ENCODE data around the gene ZFP92.

Gene ZFP92

GRCh38 chrX:153411988-153412574 lies 809 bp downstream of the ZFP92 start:
- peaks cover 20% of the 10 kb centered on the region for H3K4me1 Mint-ChIP-seq

DNA sequence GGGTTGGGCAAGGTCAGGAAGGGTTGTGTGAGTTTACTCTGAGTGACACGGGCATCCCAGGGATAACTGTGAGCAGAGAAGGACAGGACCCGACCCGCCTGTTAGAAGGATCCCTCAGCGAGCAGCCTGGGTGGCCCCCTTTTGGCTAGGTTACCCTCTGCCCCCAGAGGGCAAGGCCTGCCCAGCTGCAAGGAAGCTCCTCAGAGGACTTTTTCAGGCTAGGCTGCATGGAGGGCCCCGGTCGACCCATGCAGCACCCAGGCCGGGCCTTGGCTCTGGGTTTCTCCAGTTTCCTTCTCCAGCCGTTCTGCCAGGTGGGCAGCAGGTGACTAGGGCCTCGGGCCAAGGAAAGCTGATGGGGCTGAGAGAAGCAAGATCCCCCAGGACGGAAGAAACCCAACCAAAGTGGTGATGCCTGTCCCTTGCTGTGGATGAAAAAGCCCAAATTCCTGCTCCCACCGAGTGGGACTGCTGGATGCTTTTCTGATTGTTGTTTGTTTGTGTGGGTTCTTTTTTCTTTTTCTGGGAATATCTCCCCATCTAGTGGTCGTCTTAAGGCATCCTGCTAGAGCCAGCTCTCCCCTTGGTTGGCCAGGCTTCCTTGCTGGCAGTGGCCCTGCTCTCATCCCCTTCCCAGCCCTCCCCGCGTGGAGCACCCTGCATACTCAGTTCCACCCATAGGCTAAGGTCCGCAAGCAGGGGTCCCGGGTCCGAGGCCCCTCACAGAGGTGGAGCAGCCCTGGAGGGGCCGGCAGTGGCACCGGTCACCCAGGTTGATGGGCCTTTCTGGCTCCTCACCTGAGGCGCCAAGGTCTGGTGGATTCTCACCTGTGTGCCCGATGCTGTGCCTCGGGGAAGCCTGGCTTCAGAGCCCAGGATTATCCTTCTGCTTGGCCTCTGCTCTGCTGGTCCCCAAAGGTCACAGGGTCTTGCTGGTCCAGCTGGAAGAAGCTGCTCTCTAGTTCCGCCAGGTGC lies 1.8 kb downstream of the ZFP92 start:
- no peak overlapping the region for H3K27ac Mint-ChIP-seq
- peaks cover 20% of the 10 kb centered on the region for H3K4me1 Mint-ChIP-seq
- ATAC-seq (no peak), DNase-seq (no peak)
- H3K9me3 Mint-ChIP-seq, result no peaks in the 10 kb centered on the region
- peaks cover 8% of the 10 kb centered on the region for H3K27me3 Mint-ChIP-seq
- no peak overlapping the region for H3K4me3 Mint-ChIP-seq

More at GRCh38 chrX:153411988-153412574, 809 bp downstream of the ZFP92 start:
- Mint-ChIP-seq H3K27me3 (peaks cover 8% of the 10 kb centered on the region), H3K9me3 (no peaks in the 10 kb centered on the region), H3K27ac (peak overlapping the region in 1 of 2 donors; percentile 86), H3K4me3 (peak overlapping the region; percentile 78 to 84)
- DNase-seq (no peak), ATAC-seq (no peak)

DNA sequence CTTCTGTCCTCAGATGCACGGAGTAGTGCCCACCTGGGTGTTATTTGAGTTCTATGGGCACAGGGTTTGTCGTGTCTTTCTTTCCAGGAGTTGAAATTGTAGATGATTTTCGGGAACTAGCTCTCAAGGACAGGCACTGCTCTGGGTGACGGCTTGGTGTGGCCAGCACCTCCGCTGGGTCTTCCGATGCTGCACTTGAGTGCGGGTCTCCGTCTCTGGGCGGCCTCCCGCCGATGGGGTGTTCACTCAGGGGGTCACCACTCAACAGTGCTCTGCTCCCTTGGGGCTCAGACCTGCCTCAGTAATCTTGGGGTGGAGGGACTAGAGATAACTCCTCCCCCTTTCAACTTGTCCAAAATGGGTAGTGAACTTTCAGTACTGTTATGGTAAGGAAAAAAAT lies 2.5 kb downstream of the ZFP92 start:
- no peak overlapping the region for H3K4me3 Mint-ChIP-seq
- DNase-seq, result no peak
- H3K27ac Mint-ChIP-seq, result no peak overlapping the region
- H3K27me3 Mint-ChIP-seq, result peaks cover 8% of the 10 kb centered on the region
- peaks cover 20% of the 10 kb centered on the region for H3K4me1 Mint-ChIP-seq
- no peak for ATAC-seq
- H3K9me3 Mint-ChIP-seq, result no peaks in the 10 kb centered on the region

DNA sequence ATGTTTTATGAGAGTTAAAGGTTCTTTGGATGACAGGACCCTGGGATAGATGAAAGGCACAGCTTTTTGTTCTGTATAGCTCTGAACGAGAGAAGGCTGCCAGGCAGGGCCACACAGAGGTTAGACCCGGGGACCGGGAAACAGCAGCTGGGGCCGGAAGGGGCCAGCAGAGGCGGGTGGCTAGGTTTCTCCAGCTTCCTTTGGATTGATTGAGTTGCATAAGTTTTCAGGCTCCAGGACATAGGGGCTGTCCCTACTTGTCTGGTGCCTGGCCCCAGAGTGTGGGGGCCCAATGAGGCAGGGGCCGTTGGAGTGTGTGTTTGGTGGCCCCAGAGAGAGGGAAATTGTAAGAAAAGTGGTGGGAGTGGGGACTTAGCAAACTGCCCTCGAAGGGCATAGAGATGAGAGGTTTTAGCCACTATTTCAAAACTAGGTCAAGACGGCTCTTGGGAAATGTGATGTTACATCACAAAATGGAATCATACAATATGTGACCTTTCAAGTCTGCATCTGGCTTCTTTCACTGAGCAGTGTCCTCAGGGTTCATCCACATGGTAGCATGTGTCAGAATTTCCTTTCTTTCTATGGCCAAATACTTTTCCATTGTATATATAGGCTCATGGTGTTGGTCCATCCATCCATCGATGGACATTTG lies 3.7 kb downstream of the ZFP92 start:
- no peak overlapping the region for H3K27ac Mint-ChIP-seq
- peaks cover 8% of the 10 kb centered on the region for H3K27me3 Mint-ChIP-seq
- H3K9me3 Mint-ChIP-seq, result no peaks in the 10 kb centered on the region
- no peak overlapping the region for H3K4me3 Mint-ChIP-seq
- no peak for ATAC-seq
- peaks cover 20% of the 10 kb centered on the region for H3K4me1 Mint-ChIP-seq
- no peak for DNase-seq

DNA sequence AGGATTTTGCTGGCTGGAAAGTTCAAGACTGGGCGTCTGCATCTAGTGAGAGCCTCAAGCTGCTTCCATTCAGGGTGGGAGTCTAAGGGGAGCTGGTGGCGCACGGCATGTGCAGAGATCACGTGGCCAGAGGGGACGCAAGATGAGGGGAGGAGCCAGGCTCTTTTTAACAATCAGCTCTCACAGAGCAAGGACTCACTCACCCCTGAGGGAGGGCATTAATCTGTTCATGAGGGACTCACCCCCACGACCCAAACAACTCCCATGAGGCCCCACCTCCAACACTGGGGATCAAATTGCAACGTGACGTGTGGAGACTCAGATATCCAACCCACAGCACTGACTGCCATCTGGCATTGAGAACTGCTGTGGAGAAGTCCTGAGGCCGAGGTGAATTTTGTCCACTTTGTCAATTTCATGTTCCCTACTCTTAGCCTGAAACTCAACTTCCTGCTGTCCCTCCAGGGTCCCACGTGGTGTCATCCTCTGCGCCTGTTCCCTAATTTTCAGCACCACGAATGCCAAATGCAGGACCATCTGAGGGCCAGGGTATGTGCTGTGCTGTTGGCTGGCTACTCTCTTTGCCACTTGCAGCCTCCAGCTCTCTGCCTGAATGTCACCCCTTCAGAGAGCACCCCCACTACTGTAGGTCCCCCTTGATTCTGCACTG lies 5.6 kb downstream of the ZFP92 start:
- Mint-ChIP-seq H3K9me3 (no peaks in the 10 kb centered on the region), H3K27ac (no peak overlapping the region), H3K27me3 (peaks cover 6% of the 10 kb centered on the region), H3K4me1 (peaks cover 12% of the 10 kb centered on the region), H3K4me3 (no peak overlapping the region)
- no peak for DNase-seq
- ATAC-seq, result no peak

DNA sequence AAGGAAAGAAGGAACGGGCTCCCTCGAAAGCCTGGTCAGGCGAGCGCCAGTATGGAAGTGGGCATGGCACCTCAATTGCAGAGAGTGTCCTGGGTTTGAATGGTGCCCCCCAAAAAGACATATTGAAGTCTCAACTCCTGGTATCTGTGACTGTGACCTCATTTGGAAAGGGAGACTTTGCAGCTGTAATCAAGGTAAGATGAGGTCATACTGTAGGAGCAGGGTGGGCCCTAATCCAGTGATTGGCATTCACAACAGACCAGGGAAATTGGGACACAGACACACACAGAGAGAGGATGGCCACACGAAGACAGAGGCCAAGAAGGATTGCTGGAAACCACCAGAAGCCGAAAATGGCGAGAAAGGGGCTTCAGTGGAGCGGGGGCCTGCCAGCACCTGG lies 6.4 kb downstream of the ZFP92 start:
- Mint-ChIP-seq H3K9me3 (no peaks in the 10 kb centered on the region), H3K27ac (no peak overlapping the region), H3K4me1 (peaks cover 5% of the 10 kb centered on the region), H3K27me3 (no peaks in the 10 kb centered on the region), H3K4me3 (no peak overlapping the region)
- ATAC-seq, result no peak
- no peak for DNase-seq

GRCh38 chrX:153420851-153421599 lies 9.8 kb downstream of the ZFP92 start:
- no peak for ATAC-seq
- H3K9me3 Mint-ChIP-seq, result no peaks in the 10 kb centered on the region
- H3K27ac Mint-ChIP-seq, result no peak overlapping the region
- no peak for DNase-seq
- H3K4me1 Mint-ChIP-seq, result no peaks in the 10 kb centered on the region
- H3K4me3 Mint-ChIP-seq, result no peak overlapping the region
- no peaks in the 10 kb centered on the region for H3K27me3 Mint-ChIP-seq

DNA sequence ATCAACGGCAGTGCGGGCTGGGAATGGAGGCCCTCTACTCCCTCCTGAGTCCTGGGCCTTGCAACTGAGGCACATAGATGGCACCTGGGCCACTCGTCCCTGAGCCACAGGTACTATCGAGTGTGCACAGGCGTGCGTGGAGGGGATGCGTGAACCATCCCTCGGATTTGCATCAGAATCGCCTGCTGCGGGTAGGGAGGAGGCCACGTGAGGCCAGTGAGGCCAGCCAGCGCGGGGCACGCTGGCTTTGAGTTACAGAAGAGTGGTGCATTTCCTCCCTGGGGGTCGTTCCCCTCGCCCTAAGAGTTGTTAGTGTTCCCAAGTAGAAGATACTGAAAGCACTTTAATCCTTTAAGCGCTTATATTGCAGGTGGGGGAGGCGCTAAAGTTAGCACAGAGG lies 10.6 kb downstream of the ZFP92 start:
- Mint-ChIP-seq H3K27me3 (no peaks in the 10 kb centered on the region), H3K27ac (no peak overlapping the region), H3K4me3 (no peak overlapping the region), H3K9me3 (no peaks in the 10 kb centered on the region), H3K4me1 (no peaks in the 10 kb centered on the region)
- no peak for DNase-seq
- no peak for ATAC-seq

DNA sequence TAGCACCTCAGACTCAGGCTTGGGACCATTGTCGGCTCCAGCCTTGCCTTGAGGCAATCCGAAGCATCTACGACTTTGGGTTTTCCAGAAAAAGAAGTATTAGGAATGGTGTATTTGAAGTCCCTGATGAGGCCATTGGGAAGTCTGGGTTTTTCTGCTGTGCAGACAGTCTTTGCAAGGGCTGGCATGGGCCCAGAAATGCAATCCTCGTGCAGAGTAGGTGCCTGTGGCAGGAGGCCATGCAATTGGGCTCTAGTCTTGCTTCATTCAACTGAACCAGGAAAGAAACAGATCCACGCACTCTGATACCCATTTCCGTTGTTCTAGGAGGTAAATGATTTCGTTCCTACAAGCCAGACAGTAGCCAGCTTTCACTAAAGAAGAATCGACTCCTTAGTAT lies 12.4 kb downstream of the ZFP92 start:
- H3K4me3 Mint-ChIP-seq, result no peak overlapping the region
- DNase-seq (no peak), ATAC-seq (no peak)
- H3K9me3 Mint-ChIP-seq, result peaks cover 0 to 7% of the 10 kb centered on the region in 2 donors
- H3K27ac Mint-ChIP-seq, result no peak overlapping the region
- H3K4me1 Mint-ChIP-seq, result no peaks in the 10 kb centered on the region
- H3K27me3 Mint-ChIP-seq, result no peaks in the 10 kb centered on the region

DNA sequence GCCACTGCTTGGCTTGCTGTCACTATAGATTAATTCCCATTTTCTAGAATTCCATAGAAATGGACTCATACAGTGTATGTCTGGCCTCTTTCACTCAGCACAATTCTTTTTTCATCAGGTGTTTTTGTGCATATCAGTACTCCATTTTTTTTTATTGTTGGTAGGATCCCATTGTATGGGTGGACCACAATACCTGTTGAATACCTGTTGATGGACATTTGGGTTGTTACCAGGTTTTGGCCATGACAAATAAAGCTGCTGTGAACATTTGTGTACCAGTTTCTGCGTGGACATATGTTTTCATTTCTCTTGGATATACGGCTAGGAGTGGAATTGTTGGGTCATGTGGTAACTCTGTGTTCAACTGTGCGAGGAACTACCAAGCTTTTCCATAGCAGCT lies 14.9 kb downstream of the ZFP92 start:
- no peaks in the 10 kb centered on the region for H3K27me3 Mint-ChIP-seq
- peaks cover 0 to 7% of the 10 kb centered on the region in 2 donors for H3K9me3 Mint-ChIP-seq
- ATAC-seq, result no peak
- no peak for DNase-seq
- no peak overlapping the region for H3K27ac Mint-ChIP-seq
- no peaks in the 10 kb centered on the region for H3K4me1 Mint-ChIP-seq
- no peak overlapping the region for H3K4me3 Mint-ChIP-seq

- Mint-ChIP-seq H3K9me3 (peaks cover 0 to 7% of the 10 kb centered on the region in 2 donors), H3K4me1 (no peaks in the 10 kb centered on the region), H3K27ac (peak overlapping the region in 1 of 2 donors; percentile 37), H3K4me3 (no peak overlapping the region), H3K27me3 (no peaks in the 10 kb centered on the region)
- ATAC-seq, result no peak
- no peak for DNase-seq
These were observed 19.5 kb downstream of the ZFP92 start for GRCh38 chrX:153430796-153431195.

DNA sequence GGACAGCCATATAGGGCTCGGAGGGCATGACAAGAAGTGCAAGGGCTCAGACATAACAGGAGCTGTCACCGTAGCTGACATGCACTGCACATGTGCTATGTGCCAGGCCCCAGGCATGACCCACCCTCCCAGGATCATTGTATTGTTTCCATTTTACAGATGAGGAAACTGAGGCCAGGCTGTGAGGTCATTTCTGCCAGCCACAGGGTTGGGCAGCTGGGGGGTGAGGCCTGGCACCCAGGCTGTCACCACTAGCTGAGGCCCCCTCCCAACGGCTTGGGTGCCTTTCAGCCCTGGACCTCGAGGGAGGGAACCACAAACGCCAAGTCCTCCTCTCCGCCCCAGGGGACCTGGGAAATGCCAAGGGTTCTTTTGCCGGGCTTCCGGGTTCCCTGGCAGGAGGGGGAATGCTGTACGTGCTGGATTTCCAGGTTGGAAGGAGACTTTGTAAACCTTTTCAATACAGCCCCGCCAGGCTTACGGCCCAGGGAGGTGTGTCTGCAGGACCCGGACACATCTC lies 21.9 kb downstream of the ZFP92 start:
- H3K27me3 Mint-ChIP-seq, result no peaks in the 10 kb centered on the region
- no peaks in the 10 kb centered on the region for H3K4me1 Mint-ChIP-seq
- DNase-seq (no peak), ATAC-seq (no peak)
- H3K27ac Mint-ChIP-seq, result no peak overlapping the region
- H3K4me3 Mint-ChIP-seq, result no peak overlapping the region
- H3K9me3 Mint-ChIP-seq, result no peaks in the 10 kb centered on the region

DNA sequence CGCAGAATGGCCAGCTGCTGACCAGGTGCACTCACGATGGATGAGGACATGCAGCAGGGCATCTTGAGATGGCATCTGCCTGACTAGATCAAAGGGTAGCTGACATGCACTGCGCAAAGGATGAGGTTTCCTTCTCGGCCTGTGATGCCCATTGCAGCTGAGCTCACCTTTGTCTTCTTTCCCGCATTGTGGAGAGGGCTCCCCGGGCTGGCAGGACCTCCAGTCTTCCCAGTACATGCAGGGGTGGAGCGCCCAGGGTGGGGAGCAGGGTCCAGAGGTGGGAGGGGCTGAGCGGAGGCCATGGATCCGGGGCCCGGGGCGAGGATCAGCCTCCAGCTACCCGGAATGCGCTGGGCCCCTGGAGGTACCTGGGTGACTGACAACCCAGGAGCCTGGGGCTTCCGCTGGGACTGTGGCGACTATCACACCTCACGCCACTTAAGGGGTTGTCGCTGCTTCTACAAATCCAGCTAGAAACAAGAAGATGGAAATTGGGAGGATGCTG lies 22.6 kb downstream of the ZFP92 start:
- no peak for ATAC-seq
- no peak overlapping the region for H3K27ac Mint-ChIP-seq
- H3K4me3 Mint-ChIP-seq, result no peak overlapping the region
- DNase-seq, result no peak
- H3K9me3 Mint-ChIP-seq, result no peaks in the 10 kb centered on the region
- H3K4me1 Mint-ChIP-seq, result no peaks in the 10 kb centered on the region
- H3K27me3 Mint-ChIP-seq, result no peaks in the 10 kb centered on the region

- DNase-seq, result no peak
- no peak for ATAC-seq
- H3K4me3 Mint-ChIP-seq, result no peak overlapping the region
- H3K4me1 Mint-ChIP-seq, result no peaks in the 10 kb centered on the region
- no peak overlapping the region for H3K27ac Mint-ChIP-seq
- no peaks in the 10 kb centered on the region for H3K27me3 Mint-ChIP-seq
- no peaks in the 10 kb centered on the region for H3K9me3 Mint-ChIP-seq
These were observed 23.5 kb downstream of the ZFP92 start for GRCh38 chrX:153434801-153435200.

- DNase-seq (no peak), ATAC-seq (no peak)
- Mint-ChIP-seq H3K27ac (no peak overlapping the region), H3K4me3 (no peak overlapping the region), H3K9me3 (no peaks in the 10 kb centered on the region), H3K27me3 (no peaks in the 10 kb centered on the region), H3K4me1 (no peaks in the 10 kb centered on the region)
These were observed 24.6 kb downstream of the ZFP92 start for GRCh38 chrX:153435845-153436244.
